Ascending aorta (tissue), 2 donors: Measurements from ENCODE around the gene MAP3K5. TPM values are rescaled to one million over a fixed set of nuclear protein-coding genes. Genes with fewer than 3 reads are reported as not detected.

Experiments
- DNase-seq, 2 donors: peaks; one replicate each; pipeline ENCODE4 v3.0.0-alpha.2; 2019; ENCODE audit warnings: low spot score in 2 of 2
- H3K27ac ChIP-seq, 2 donors: fragments of 200-600 bp; sonication (generic); one replicate each; pipeline ENCODE4 v1.5.1; 2016 to 2017; ENCODE audit warnings: mild to moderate bottlenecking in 1 of 2
- H3K27me3 ChIP-seq: fragments of 200-600 bp; sonication (generic); one replicate; pipeline ENCODE4 v1.5.1; 2017
- H3K36me3 ChIP-seq, 2 donors: fragments of 200-600 bp; sonication (generic); one replicate each; pipeline ENCODE4 v1.5.1; 2016
- H3K4me1 ChIP-seq, 2 donors: fragments of 200-600 bp; sonication (generic); one replicate each; pipeline ENCODE4 v1.5.1; 2016 to 2017; ENCODE audit warnings: mild to moderate bottlenecking in 1 of 2
- H3K4me3 ChIP-seq, 2 donors: fragments of 200-600 bp; sonication (generic); one replicate each; pipeline ENCODE4 v1.5.1; 2016 to 2017; ENCODE audit warnings: mild to moderate bottlenecking in 1 of 2
- H3K9me3 ChIP-seq, 2 donors: fragments of 200-600 bp; sonication (generic); one replicate each; pipeline ENCODE4 v1.5.1; 2016
- CTCF ChIP-seq, 3 experiments: fragments of 200-600 bp in 2 of 3; fragments of 450-650 bp in 1 of 3; sonication (generic) in 2 of 3; IDR thresholded peaks; one replicate each; pipeline ENCODE4 v1.5.1; 2016 to 2019; ENCODE audit warnings: antibody characterized with exemption in 3 of 3, mild to moderate bottlenecking in 1 of 3, moderate library complexity in 1 of 3
- intact Hi-C: fragments of 100-400 bp; cut with DNase I; formaldehyde crosslinking; loops from one replicate; pipeline ENCODE4 v1.15.1; 2023
- total RNA-seq: library from RNA; depleted of rRNA; stranded (reverse); fragments of >200 nt; gene quantifications from one replicate; pipeline ENCODE4 v1.1.0, GENCODE V29; 2016

The MAP3K5 gene
- total RNA-seq, 1 donor from 2014 or later: 40.9 TPM

- no peak for TF ChIP-seq CTCF (IDR thresholded peaks at IDR 0.05)
- peaks cover 0 to 4% of the 10 kb centered on the region in 2 donors for H3K4me1 ChIP-seq
- DNase-seq: no peak
- intact Hi-C loops: loop anchor here (2.0 kb wide), 1 partner anchor 24 kb away; no protein-coding TSS in a partner anchor
- H3K27me3 ChIP-seq: no peaks in the 10 kb centered on the region
- peak overlapping the region; percentile 21 to 36 for H3K27ac ChIP-seq
- H3K36me3 ChIP-seq: peaks cover 7 to 15% of the 10 kb centered on the region in 2 donors
- H3K4me3 ChIP-seq: no peak overlapping the region
- no peaks in the 10 kb centered on the region for H3K9me3 ChIP-seq
Measured at GRCh38 chr6:136614994-136615393, 177.3 kb downstream of the MAP3K5 start.

- no peak for DNase-seq
- H3K4me3 ChIP-seq: no peak overlapping the region
- no peaks in the 10 kb centered on the region for H3K27me3 ChIP-seq
- TF ChIP-seq CTCF (IDR thresholded peaks at IDR 0.05): no peak
- peak overlapping the region in 1 of 2 donors; percentile 21 for H3K27ac ChIP-seq
- intact Hi-C loops: loop anchor here (2.0 kb wide), 1 partner anchor 24 kb away; no protein-coding TSS in a partner anchor
- H3K9me3 ChIP-seq: no peaks in the 10 kb centered on the region
- H3K36me3 ChIP-seq: peaks cover 7 to 9% of the 10 kb centered on the region in 2 donors
- H3K4me1 ChIP-seq: peaks cover 6 to 10% of the 10 kb centered on the region in 2 donors
Measured at GRCh38 chr6:136614350-136614749, 177.9 kb downstream of the MAP3K5 start.

- no peak overlapping the region for H3K4me3 ChIP-seq
- no peak for TF ChIP-seq CTCF (IDR thresholded peaks at IDR 0.05)
- H3K27ac ChIP-seq: no peak overlapping the region
- H3K9me3 ChIP-seq: no peaks in the 10 kb centered on the region
- H3K36me3 ChIP-seq: peaks cover 7% of the 10 kb centered on the region in 2 donors
- intact Hi-C loops: no loop called here
- DNase-seq: no peak
- H3K27me3 ChIP-seq: no peaks in the 10 kb centered on the region
- peaks cover 8 to 19% of the 10 kb centered on the region in 2 donors for H3K4me1 ChIP-seq
Measured at GRCh38 chr6:136613477-136613876, 178.8 kb downstream of the MAP3K5 start.

- Histone ChIP-seq H3K27ac (no peak overlapping the region), H3K36me3 (peaks cover 4 to 7% of the 10 kb centered on the region in 2 donors), H3K9me3 (no peaks in the 10 kb centered on the region), H3K27me3 (no peaks in the 10 kb centered on the region), H3K4me3 (no peak overlapping the region), H3K4me1 (peaks cover 8 to 20% of the 10 kb centered on the region in 2 donors)
- intact Hi-C loops: no loop called here
- DNase-seq: no peak
- no peak for TF ChIP-seq CTCF (IDR thresholded peaks at IDR 0.05)
Measured at GRCh38 chr6:136612666-136613389, 179.4 kb downstream of the MAP3K5 start.

GRCh38 chr6:136611746-136612145, 180.5 kb downstream of the MAP3K5 start:
- Histone ChIP-seq H3K4me1 (peaks cover 8 to 20% of the 10 kb centered on the region in 2 donors), H3K36me3 (peaks cover 3 to 7% of the 10 kb centered on the region in 2 donors), H3K27ac (peak overlapping the region in 1 of 2 donors; percentile 79), H3K4me3 (no peak overlapping the region), H3K9me3 (no peaks in the 10 kb centered on the region), H3K27me3 (no peaks in the 10 kb centered on the region)
- no peak for TF ChIP-seq CTCF (IDR thresholded peaks at IDR 0.05)
- intact Hi-C loops: loop anchor here (2.0 kb wide), 1 partner anchor 33 kb away; no protein-coding TSS in a partner anchor
- DNase-seq: no peak
